GM23248 (cell line): ENCODE results near the gene PITPNB. TPM values are rescaled to one million over a fixed set of nuclear protein-coding genes. Genes with fewer than 3 reads are reported as not detected.

Source experiments
- DNase-seq: peaks from one replicate; pipeline ENCODE4 v3.0.0-alpha.2; 2015
- H2AFZ ChIP-seq: fragments of 200-600 bp; sonication (generic); 2 replicates; pipeline ENCODE4 v1.6.1; 2016; ENCODE audit warnings: antibody characterized with exemption
- H3F3A ChIP-seq: fragments of 200-600 bp; sonication (generic); 2 replicates; pipeline ENCODE4 v1.6.1; 2016; ENCODE audit warnings: mild to moderate bottlenecking, antibody characterized with exemption, mixed run types; ENCODE audit not compliant: insufficient read depth
- H3K27ac ChIP-seq: fragments of 200-600 bp; sonication (generic); 2 replicates; pipeline ENCODE4 v1.5.1; 2016; ENCODE audit warnings: mild to moderate bottlenecking
- H3K27me3 ChIP-seq: fragments of 200-600 bp; sonication (generic); replicated peaks from 2 replicates; pipeline ENCODE4 v1.6.1; 2016; ENCODE audit warnings: mild to moderate bottlenecking; ENCODE audit not compliant: insufficient read depth
- H3K36me3 ChIP-seq: fragments of 200-600 bp; sonication (generic); 2 replicates; pipeline ENCODE4 v1.6.1; 2016; ENCODE audit warnings: low read depth, mild to moderate bottlenecking
- H3K4me1 ChIP-seq: fragments of 200-600 bp; sonication (generic); 2 replicates; pipeline ENCODE4 v1.6.1; 2016; ENCODE audit warnings: mild to moderate bottlenecking; ENCODE audit not compliant: insufficient read depth
- H3K4me2 ChIP-seq: fragments of 200-600 bp; sonication (generic); one replicate; pipeline ENCODE4 v1.6.1; 2016; ENCODE audit warnings: mild to moderate bottlenecking; ENCODE audit not compliant: unreplicated experiment
- H3K4me3 ChIP-seq: fragments of 200-600 bp; sonication (generic); 2 replicates; pipeline ENCODE4 v1.5.1; 2016; ENCODE audit warnings: mild to moderate bottlenecking
- H3K79me2 ChIP-seq: fragments of 200-600 bp; sonication (generic); 2 replicates; pipeline ENCODE4 v1.6.1; 2016; ENCODE audit warnings: mild to moderate bottlenecking; ENCODE audit not compliant: insufficient read depth
- H3K9ac ChIP-seq: fragments of 200-600 bp; sonication (generic); 2 replicates; pipeline ENCODE4 v1.6.1; 2016; ENCODE audit warnings: mild to moderate bottlenecking
- H3K9me2 ChIP-seq: fragments of 200-600 bp; sonication (generic); 2 replicates; pipeline ENCODE4 v1.6.1; 2016; ENCODE audit warnings: mixed run types, mild to moderate bottlenecking, moderate library complexity; ENCODE audit not compliant: insufficient read depth
- H3K9me3 ChIP-seq: fragments of 200-600 bp; sonication (generic); one replicate; pipeline ENCODE4 v1.6.1; 2017; ENCODE audit warnings: low read depth
- H4K20me1 ChIP-seq: fragments of 200-600 bp; sonication (generic); 2 replicates; pipeline ENCODE4 v1.6.0; 2016; ENCODE audit not compliant: insufficient read depth
- EZH2 ChIP-seq: fragments of 200-600 bp; sonication (generic); IDR thresholded peaks from 2 replicates; pipeline ENCODE4 v1.6.1; 2018; ENCODE audit warnings: antibody characterized with exemption, mild to moderate bottlenecking; ENCODE audit not compliant: insufficient read depth, poor library complexity, severe bottlenecking
- EZH2phosphoT487 ChIP-seq: fragments of 200-600 bp; sonication (generic); IDR thresholded peaks from 2 replicates; pipeline ENCODE4 v1.6.1; 2018; ENCODE audit warnings: antibody characterized with exemption, moderate library complexity, mild to moderate bottlenecking, low read depth; ENCODE audit not compliant: insufficient read depth
- WGBS, 2 experiments: methylation state at CpG; one replicate each; pipeline ENCODE4 v1.1.6; 2015 to 2017; ENCODE audit warnings: low lambda C conversion rate in 2 of 2, low coverage in 1 of 2; ENCODE audit errors: missing lambda C conversion rate in 2 of 2; 5-methylcytosine and 5-hydroxymethylcytosine counted together
- in situ Hi-C: fragments of 300-500 bp; cut with MboI; formaldehyde crosslinking; loops from 2 replicates; pipeline ENCODE4 v1.15.0; 2020
- polyA plus RNA-seq: library from polyadenylated mRNA; unstranded; fragments of >200 nt; fragmentation: Nextera tagmentation; extraction: Ambion mirVana; gene quantifications from 2 replicates; pipeline ENCODE4 v1.2.1, GENCODE V29; 2016
- total RNA-seq: library from RNA; depleted of rRNA; stranded (reverse); fragments of >200 nt; shearing (Covaris generic); gene quantifications from 2 replicates; pipeline ENCODE4 v1.2.3, GENCODE V29; 2014

The PITPNB gene
- total and polyA plus RNA-seq, 2 experiments from 2014 or later: 17.7 to 82.1 TPM

GRCh38 chr22:27961182-27961581 is 42.1 kb upstream of the PITPNB start:
- H3K9ac ChIP-seq: no peak overlapping the region
- H3K4me3 ChIP-seq: no peak overlapping the region

GRCh38 chr22:27959335-27960090 is 40.5 kb upstream of the PITPNB start:
- no peaks in the 10 kb centered on the region for H3K27me3 ChIP-seq
- H3K9me3 ChIP-seq: no peaks in the 10 kb centered on the region
- H4K20me1 ChIP-seq: no peaks in the 10 kb centered on the region
- no peaks in the 10 kb centered on the region for H3F3A ChIP-seq
- 73 to 75% methylated on average over 8 of the region's 8 CpGs for WGBS, 2 experiments
- no peaks in the 10 kb centered on the region for H3K9me2 ChIP-seq
- no peak overlapping the region for H3K27ac ChIP-seq
- in situ Hi-C loops: no loop called here
- no peaks in the 10 kb centered on the region for H3K79me2 ChIP-seq
- H3K36me3 ChIP-seq: no peaks in the 10 kb centered on the region
- TF ChIP-seq EZH2 (no peak), EZH2phosphoT487 (no peak)
- no peak overlapping the region for H3K4me2 ChIP-seq
- H3K9ac ChIP-seq: no peak overlapping the region
- peaks cover 11% of the 10 kb centered on the region; the same call in 1 of the 2 replicates for H3K4me1 ChIP-seq
- no peak for DNase-seq
- H2AFZ ChIP-seq: no peak overlapping the region
- H3K4me3 ChIP-seq: no peak overlapping the region

More at GRCh38 chr22:27961182-27961581, 42.1 kb upstream of the PITPNB start:
- no peaks in the 10 kb centered on the region for H4K20me1 ChIP-seq
- in situ Hi-C loops: no loop called here
- H3F3A ChIP-seq: no peaks in the 10 kb centered on the region
- H2AFZ ChIP-seq: no peak overlapping the region
- no peaks in the 10 kb centered on the region for H3K27me3 ChIP-seq
- no peak overlapping the region for H3K27ac ChIP-seq
- no peaks in the 10 kb centered on the region for H3K79me2 ChIP-seq
- no peak overlapping the region for H3K4me2 ChIP-seq
- no peaks in the 10 kb centered on the region for H3K36me3 ChIP-seq
- peaks cover 11% of the 10 kb centered on the region; the same call in 1 of the 2 replicates for H3K4me1 ChIP-seq
- DNase-seq: no peak
- no peak for TF ChIP-seq EZH2phosphoT487
- WGBS, 2 experiments: 93 to 94% methylated on average over 4 of the region's 4 CpGs
- no peaks in the 10 kb centered on the region for H3K9me2 ChIP-seq
- no peaks in the 10 kb centered on the region for H3K9me3 ChIP-seq

GRCh38 chr22:27952779-27953178 is 33.7 kb upstream of the PITPNB start:
- Histone ChIP-seq H3K36me3 (no peaks in the 10 kb centered on the region), H2AFZ (0 out of 2 replicates have a peak overlapping the region, but pooled peaks have one; percentile 28), H3K4me3 (no peak overlapping the region), H3K4me2 (peak overlapping the region; percentile 32), H3K27me3 (no peaks in the 10 kb centered on the region), H3K27ac (no peak overlapping the region), H3K9ac (no peak overlapping the region), H3K79me2 (no peaks in the 10 kb centered on the region), H3K9me2 (no peaks in the 10 kb centered on the region), H4K20me1 (no peaks in the 10 kb centered on the region), H3K4me1 (peaks cover 13% of the 10 kb centered on the region), H3F3A (peaks cover 18% of the 10 kb centered on the region), H3K9me3 (no peaks in the 10 kb centered on the region)
- peak; percentile 55 for DNase-seq
- in situ Hi-C loops: no loop called here
- WGBS, 2 experiments: 29% methylated on average over 3 of the region's 3 CpGs
- TF ChIP-seq EZH2phosphoT487: no peak
- no peak for TF ChIP-seq EZH2

GRCh38 chr22:27952091-27952490 is 33.0 kb upstream of the PITPNB start:
- H3K27ac ChIP-seq: no peak overlapping the region
- no peaks in the 10 kb centered on the region for H3K36me3 ChIP-seq
- peaks cover 18% of the 10 kb centered on the region for H3F3A ChIP-seq
- H4K20me1 ChIP-seq: no peaks in the 10 kb centered on the region
- peaks cover 13% of the 10 kb centered on the region for H3K4me1 ChIP-seq
- no peaks in the 10 kb centered on the region for H3K79me2 ChIP-seq
- no peaks in the 10 kb centered on the region for H3K9me3 ChIP-seq
- no peak overlapping the region for H3K4me3 ChIP-seq
- 45 to 51% methylated on average over 3 of the region's 3 CpGs for WGBS, 2 experiments
- H3K4me2 ChIP-seq: peak overlapping the region; percentile 32
- 0 out of 2 replicates have a peak overlapping the region, but pooled peaks have one; percentile 28 for H2AFZ ChIP-seq
- in situ Hi-C loops: no loop called here
- DNase-seq: peak; percentile 56
- H3K27me3 ChIP-seq: no peaks in the 10 kb centered on the region
- H3K9ac ChIP-seq: no peak overlapping the region
- no peaks in the 10 kb centered on the region for H3K9me2 ChIP-seq
- TF ChIP-seq EZH2phosphoT487: no peak
- no peak for TF ChIP-seq EZH2
